Tibial nerve (tissue), 3 donors: ENCODE measurements around the gene TFF3.

Experiments used
- POLR2A ChIP-seq, 2 donors: fragments of 450-650 bp; IDR thresholded peaks; one replicate each; pipeline ENCODE4 v1.6.1; 2017; ENCODE audit warnings: antibody characterized with exemption in 2 of 2, mild to moderate bottlenecking in 2 of 2, moderate library complexity in 2 of 2
- TF ChIP-seq, protein P1 (sequence below), 5 experiments: fragments of 200-600 bp in 3 of 5; fragments of 450-650 bp in 2 of 5; sonication (generic) in 3 of 5; IDR thresholded peaks; one replicate each; pipeline ENCODE4 v1.5.1; 2016 to 2019; ENCODE audit warnings: antibody characterized with exemption in 5 of 5, mild to moderate bottlenecking in 3 of 5, moderate library complexity in 2 of 5

DNA sequence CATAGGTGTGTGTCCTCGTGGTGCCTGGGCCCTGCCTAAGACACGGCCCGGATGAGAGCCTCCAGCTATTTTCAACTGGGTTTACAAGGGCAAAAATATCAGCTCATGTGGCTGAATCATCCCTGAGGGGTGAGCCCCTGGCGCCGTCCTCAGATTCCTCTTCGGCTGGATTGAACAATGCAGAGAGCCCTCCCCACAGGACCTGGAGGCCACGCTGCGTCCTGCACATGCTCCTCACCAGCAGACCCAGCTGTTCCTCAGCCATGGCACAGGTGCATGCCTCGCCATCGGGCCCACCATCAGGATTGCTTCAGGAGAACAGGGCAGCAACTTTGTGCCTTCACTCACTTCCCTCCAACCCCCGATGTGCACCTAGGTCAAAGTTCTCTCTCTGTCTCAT lies 35.3 kb downstream of the TFF3 start:
- TF ChIP-seq, protein P1, sequence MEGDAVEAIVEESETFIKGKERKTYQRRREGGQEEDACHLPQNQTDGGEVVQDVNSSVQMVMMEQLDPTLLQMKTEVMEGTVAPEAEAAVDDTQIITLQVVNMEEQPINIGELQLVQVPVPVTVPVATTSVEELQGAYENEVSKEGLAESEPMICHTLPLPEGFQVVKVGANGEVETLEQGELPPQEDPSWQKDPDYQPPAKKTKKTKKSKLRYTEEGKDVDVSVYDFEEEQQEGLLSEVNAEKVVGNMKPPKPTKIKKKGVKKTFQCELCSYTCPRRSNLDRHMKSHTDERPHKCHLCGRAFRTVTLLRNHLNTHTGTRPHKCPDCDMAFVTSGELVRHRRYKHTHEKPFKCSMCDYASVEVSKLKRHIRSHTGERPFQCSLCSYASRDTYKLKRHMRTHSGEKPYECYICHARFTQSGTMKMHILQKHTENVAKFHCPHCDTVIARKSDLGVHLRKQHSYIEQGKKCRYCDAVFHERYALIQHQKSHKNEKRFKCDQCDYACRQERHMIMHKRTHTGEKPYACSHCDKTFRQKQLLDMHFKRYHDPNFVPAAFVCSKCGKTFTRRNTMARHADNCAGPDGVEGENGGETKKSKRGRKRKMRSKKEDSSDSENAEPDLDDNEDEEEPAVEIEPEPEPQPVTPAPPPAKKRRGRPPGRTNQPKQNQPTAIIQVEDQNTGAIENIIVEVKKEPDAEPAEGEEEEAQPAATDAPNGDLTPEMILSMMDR (IDR thresholded peaks at IDR 0.05): no peak
- TF ChIP-seq POLR2A (IDR thresholded peaks at IDR 0.05): no peak
